ENCODE measurements around the gene ASCC1.
"Not testable (repeated sequence)": the region's sequence is repeated elsewhere in the genome, so short reads cannot be mapped to it uniquely, and the experiment has no call there.

DNA sequence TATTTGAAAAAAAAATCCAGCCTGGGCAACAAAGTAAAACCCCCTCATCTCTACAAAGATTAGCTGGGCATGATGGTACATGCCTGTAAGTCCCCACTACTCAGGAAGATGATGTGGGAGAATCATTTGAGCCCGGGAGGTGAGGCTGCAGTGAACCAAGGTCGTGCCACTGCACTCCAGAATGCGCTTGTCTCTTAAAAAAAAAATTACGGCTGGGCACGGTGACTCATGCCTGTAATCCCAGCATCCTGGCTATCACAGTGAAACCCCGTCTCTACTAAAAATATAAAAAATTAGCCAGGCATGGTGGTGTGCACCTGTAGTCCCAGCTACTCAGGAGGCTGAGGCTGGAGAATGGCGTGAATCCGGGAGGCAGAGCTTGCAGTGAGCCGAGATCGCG, 4.7 kb downstream of the ASCC1 start:
- not testable (repeated sequence) for TF ChIP-seq CTCF (IDR thresholded peaks at IDR 0.05; ENCODE audit: borderline replicate concordance, extremely low read depth, low read length, poor library complexity, severe bottlenecking); EZH2 (IDR thresholded peaks at IDR 0.05; ENCODE audit: borderline replicate concordance, low read depth, low read length, severe bottlenecking)

All from DND-41 (cell line).